GM21737 (cell line): Measurements from ENCODE around the gene KDELR1.
"Not testable (repeated sequence)": the region's sequence is repeated elsewhere in the genome, so short reads cannot be mapped to it uniquely, and the experiment has no call there.

ENCODE experiments used
- ATAC-seq: cut with Tn5 transposase; IDR thresholded peaks from one replicate; pipeline ENCODE4 v1.9.1; 2021; ENCODE audit warnings: mild to moderate bottlenecking, moderate library complexity; ENCODE audit not compliant: unreplicated experiment

KDELR1 gene

GRCh38 chr19:48371771-48372170 lies 19.6 kb downstream of the KDELR1 start:
- ATAC-seq, result not testable (repeated sequence)

GRCh38 chr19:48371367-48371766 lies 20.0 kb downstream of the KDELR1 start:
- ATAC-seq, result no peak

- no peak for ATAC-seq
Observed at GRCh38 chr19:48370955-48371354, 20.4 kb downstream of the KDELR1 start.

- no peak for ATAC-seq
Observed at GRCh38 chr19:48368936-48369335, 22.4 kb downstream of the KDELR1 start.

DNA sequence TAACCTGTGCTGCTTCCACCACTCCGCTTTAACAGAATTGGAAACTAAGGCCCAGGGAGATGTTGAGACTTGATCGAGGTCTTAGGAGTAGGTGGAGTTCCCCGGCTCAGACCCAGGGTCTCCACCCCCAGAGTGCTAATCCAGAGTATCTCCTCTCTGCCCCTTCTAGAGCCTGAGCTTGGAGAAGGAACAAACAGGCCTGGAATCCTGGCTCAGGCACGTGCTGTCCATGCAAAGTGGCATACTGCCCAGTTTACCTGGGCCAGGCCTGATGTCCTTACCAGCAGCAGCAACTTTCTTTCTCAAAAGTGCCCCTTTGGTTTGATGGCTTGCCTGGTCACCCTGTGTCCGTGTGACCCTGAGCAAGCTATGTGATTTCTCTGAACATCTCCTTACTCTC lies 23.5 kb downstream of the KDELR1 start:
- no peak for ATAC-seq

DNA sequence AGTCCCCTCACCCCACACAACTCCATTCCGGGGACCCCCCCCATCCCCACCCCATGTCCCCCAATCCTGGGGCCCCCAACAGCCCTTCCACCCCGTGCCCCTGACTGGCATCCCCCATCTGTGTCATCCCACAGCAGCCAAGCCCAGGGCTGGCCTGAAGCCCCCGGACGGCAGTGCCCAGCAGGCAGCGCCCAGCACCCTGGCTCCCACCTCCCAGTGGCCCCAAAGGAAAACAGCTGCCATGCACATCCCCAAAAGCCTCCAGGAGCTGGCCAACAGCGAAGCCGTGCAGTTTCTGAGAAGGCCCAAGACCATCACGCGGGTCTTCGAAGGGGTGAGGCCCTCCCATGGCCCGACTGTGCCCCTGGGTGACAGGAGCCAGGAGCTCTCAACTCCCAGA lies 25.7 kb downstream of the KDELR1 start:
- no peak for ATAC-seq

DNA sequence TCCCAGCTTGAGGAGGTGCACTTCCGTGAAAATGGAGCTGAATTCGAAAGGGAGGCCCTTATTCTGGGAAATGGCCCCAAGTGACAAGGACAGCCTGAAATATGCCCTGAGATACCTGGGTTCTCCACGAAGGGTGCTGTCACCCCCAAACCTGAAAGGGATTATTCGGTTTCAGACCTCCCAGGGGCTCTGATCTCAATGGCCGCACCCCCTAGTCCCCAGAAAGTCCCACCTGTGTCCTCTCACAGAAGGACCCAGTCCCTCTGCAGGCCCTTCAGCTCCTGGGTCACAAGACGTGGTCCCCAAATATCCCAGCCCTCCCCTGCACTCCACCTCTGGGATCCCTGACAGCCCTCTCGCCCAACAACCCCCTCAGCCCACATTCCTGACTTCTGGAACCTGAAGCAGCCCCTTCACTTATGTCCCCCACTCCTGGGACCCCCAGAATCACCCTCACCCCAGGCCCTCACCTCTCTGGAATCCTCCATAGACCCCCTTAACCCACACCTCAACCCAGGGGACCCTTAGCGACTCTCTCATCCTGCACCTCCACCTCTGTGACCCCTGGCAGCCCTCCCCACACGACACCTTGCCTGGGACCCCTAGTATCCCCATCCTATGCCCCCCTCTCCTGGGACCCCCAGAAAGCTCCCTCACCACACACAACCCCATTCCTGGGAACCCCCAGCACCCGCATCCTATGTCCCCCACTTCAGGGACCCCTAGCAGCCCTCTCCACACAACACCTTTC lies 26.6 kb downstream of the KDELR1 start:
- no peak for ATAC-seq

- ATAC-seq, result peak; percentile 77
Observed at GRCh38 chr19:48363810-48364597, 27.3 kb downstream of the KDELR1 start, which contains the start of the genes SYNGR4 and TMEM143. TSS of gene SYNGR4 (plus strand) at chr19:48364367. CDS start at chr19:48365843, 1,476 bp downstream. TSS of gene TMEM143 (minus strand) at chr19:48363940. CDS start at chr19:48363920, 20 bp downstream.

DNA sequence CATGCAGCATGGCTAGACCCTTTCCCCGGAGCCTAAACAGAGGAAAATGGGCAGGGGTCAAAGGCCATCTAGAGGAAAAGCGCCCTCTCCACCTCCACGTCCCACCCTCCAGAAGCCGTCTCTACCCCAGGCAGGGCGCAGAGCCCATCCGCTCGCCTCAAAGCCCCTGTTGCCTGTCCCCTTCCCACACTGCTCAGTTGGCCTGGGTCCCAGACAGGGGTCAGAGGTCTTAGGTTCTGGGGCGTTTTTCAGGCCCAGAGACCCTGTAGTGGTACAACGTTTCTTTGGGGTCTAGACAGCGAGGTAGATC lies 27.9 kb downstream of the KDELR1 start:
- ATAC-seq, result peak; percentile 2

- peak; percentile 59 for ATAC-seq
Observed at GRCh38 chr19:48362716-48363499, 28.4 kb downstream of the KDELR1 start.

GRCh38 chr19:48361912-48362311 lies 29.4 kb downstream of the KDELR1 start:
- ATAC-seq, result no peak

- ATAC-seq, result no peak
Observed at GRCh38 chr19:48359123-48359522, 32.2 kb downstream of the KDELR1 start.

GRCh38 chr19:48355365-48355954 lies 35.9 kb downstream of the KDELR1 start:
- ATAC-seq, result no peak

- ATAC-seq, result no peak
Observed at GRCh38 chr19:48354332-48354992, 36.9 kb downstream of the KDELR1 start.

GRCh38 chr19:48353677-48354076 lies 37.7 kb downstream of the KDELR1 start:
- ATAC-seq, result no peak

GRCh38 chr19:48351341-48351752 lies 40.0 kb downstream of the KDELR1 start:
- no peak for ATAC-seq

- ATAC-seq, result no peak
Observed at GRCh38 chr19:48350856-48351255, 40.5 kb downstream of the KDELR1 start.

- ATAC-seq, result no peak
Observed at GRCh38 chr19:48348737-48349136, 42.6 kb downstream of the KDELR1 start.

DNA sequence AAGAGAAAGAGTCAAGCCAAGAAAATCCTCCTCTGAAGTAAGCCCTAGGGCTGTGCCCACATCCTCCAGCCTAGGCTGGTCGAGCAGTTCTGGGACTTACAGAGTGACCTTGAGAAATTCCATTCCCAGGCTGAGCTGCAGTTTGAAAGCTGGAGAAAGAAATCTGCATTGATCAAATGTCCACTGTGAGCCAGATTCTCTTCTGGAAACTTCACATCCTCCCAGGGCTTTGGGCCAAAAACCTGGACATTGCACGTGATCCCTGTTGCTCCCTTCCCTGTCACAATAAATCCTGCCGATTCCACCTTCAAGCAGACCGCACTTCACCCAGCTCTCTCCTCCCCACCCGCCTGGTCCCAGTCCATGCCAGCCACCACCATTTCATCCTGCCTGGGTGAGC lies 43.3 kb downstream of the KDELR1 start:
- ATAC-seq, result no peak

DNA sequence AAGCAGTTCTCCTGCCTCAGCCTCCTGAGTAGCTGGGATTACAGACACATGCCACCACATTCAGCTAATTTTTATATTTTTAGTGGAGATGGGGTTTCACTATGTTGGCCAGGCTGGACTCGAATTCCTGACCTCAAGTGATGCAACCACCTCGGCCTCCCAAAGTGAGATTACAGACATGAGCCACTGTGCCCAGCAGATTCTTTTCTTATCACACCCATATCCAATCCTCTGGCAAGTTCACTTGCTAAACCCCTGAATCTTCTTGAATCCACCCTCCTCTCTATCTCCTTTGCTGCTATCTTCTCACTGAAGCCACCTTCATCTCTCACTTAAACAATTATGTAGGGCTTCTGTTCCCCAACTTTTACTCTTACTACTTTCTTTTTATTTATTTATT lies 45.2 kb downstream of the KDELR1 start:
- ATAC-seq, result no peak
